Heart right ventricle (tissue), 16 donors: ENCODE measurements around the gene PRKAR1B. TPM values are rescaled to one million over a fixed set of nuclear protein-coding genes. Genes with fewer than 3 reads are reported as not detected.

Source experiments
- ATAC-seq, 8 donors: fragments of 200-7000 bp; cut with Tn5 transposase; one replicate each; pipeline ENCODE4 v1.9.1; 2020; ENCODE audit warnings: mild to moderate bottlenecking in 8 of 8, moderate library complexity in 8 of 8, moderate number of reproducible peaks in 1 of 8
- DNase-seq, 2 donors: peaks; one replicate each; pipeline ENCODE4 v3.0.0-alpha.2; 2020
- H3K27ac ChIP-seq, 10 donors: fragments of 200-600 bp; sonication (generic) in 2 of 10; one replicate each; pipeline versions ENCODE4 v1.5.0 to v1.8.0; 2020 to 2022; ENCODE audit warnings: mild to moderate bottlenecking in 3 of 10
- H3K27me3 ChIP-seq, 7 donors: fragments of 200-600 bp; one replicate each; pipeline ENCODE4 v1.8.0; 2021 to 2022; ENCODE audit warnings: mild to moderate bottlenecking in 2 of 7
- H3K36me3 ChIP-seq, 9 donors: fragments of 200-600 bp; sonication (generic) in 1 of 9; one replicate each; pipeline versions ENCODE4 v1.5.0 to v1.8.0; 2020 to 2022; ENCODE audit warnings: mild to moderate bottlenecking in 2 of 9
- H3K4me1 ChIP-seq, 9 donors: fragments of 200-600 bp; sonication (generic) in 1 of 9; one replicate each; pipeline versions ENCODE4 v1.5.0 to v1.8.0; 2020 to 2022; ENCODE audit warnings: mild to moderate bottlenecking in 4 of 9
- H3K4me3 ChIP-seq, 10 donors: fragments of 200-600 bp; sonication (generic) in 2 of 10; one replicate each; pipeline versions ENCODE4 v1.5.0 to v1.8.0; 2020 to 2022; ENCODE audit warnings: mild to moderate bottlenecking in 7 of 10, moderate library complexity in 2 of 10
- H3K9me3 ChIP-seq, 11 donors: fragments of 200-600 bp in 10 of 11; sonication (generic) in 2 of 11; one replicate each; pipeline versions ENCODE4 v1.5.0 to v1.8.0; 2013 to 2022; ENCODE audit warnings: mild to moderate bottlenecking in 2 of 11, control low read depth in 1 of 11, moderate library complexity in 1 of 11
- CTCF ChIP-seq, 9 donors: fragments of 200-600 bp; sonication (generic) in 2 of 9; IDR thresholded peaks; one replicate each; pipeline versions ENCODE4 v1.5.0 to v1.8.0; 2021 to 2022; ENCODE audit warnings: antibody characterized with exemption in 9 of 9, mild to moderate bottlenecking in 5 of 9, moderate library complexity in 1 of 9
- WGBS, 2 donors: extraction: QIAGEN DNeasy Blood & Tissue Kit; methylation state at CpG; one replicate each; pipeline ENCODE4 v1.1.7; 2013; ENCODE audit warnings: inconsistent platforms in 1 of 2; 5-methylcytosine and 5-hydroxymethylcytosine counted together
- intact Hi-C, 10 donors: fragments of 100-400 bp; cut with DNase I; formaldehyde crosslinking; loops; one replicate each; pipeline versions ENCODE4 v1.11.1 to v1.14.2; 2022
- polyA plus RNA-seq, 2 donors: library from polyadenylated mRNA; stranded (reverse); fragments of 200-250 nt; gene quantifications; one replicate each; pipeline ENCODE4 v1.2.3, GENCODE V29; 2013
- total RNA-seq, 10 donors: library from RNA; stranded (reverse); fragmentation: NEBNext Ultra II Directional in 3 of 10; extraction: Animal tissue kit (Norgen Biotek cat#: 25700) in 3 of 10; gene quantifications; one replicate each; pipeline versions ENCODE4 v1.2.1 to v1.2.4, GENCODE V29; 2021 to 2023
- donor health status: Arrhythmogenic right ventricular cardiomyopathy.
- donor health status: ischemic (EF 13 %, LVEDD 7.1; RV severe dilation, severe dysfunction).
- donor health status: healthy with polysubstance abuse.
- donor health status: DM: no; HTN: yes; CAD: no.
- donor health status: DM: no; HTN: no; CAD: no.
- donor health status: ischemic (EF 25% LVEDD 6.9; RV normal size, moderate dysfunction).
- donor health status: ischemic (EF 25% LVEDD 5.7; RV mildly dilated, moderate dysfunction).
- donor health status: healthy.
- donor health status: DM: yes; HTN: yes; CAD: no.
- donor health status: Ischemic cardiomyopathy.
- donor health status: ischemic (EF 35%, LVEDD 5.7; RV mildly dilated, moderate dysfunction).
- donor health status: nonischemic (EF 11% LVEDD 7.7; RV severe dilation, severe dysfunction).
- donor health status: DM: yes; HTN: yes; CAD: no.
- donor health status: PGD.
- donor health status: ischemic (EF 29% LVEDD 5.4; RV normal size, mild dysfunction).
- donor health status: nonischemic (EF 23%, LVEDD 6.1; RV moderate dilation, normal function).

PRKAR1B gene
- total and polyA plus RNA-seq, 12 donors: 5.0 to 24.5 (median 20.6) TPM

- DNase-seq: no peak
- Histone ChIP-seq H3K36me3 (peaks cover 0 to 95% (median 48%) of the 10 kb centered on the region in 9 donors), H3K27ac (no peak overlapping the region), H3K27me3 (no peaks in the 10 kb centered on the region), H3K4me1 (no peaks in the 10 kb centered on the region), H3K4me3 (no peak overlapping the region), H3K9me3 (no peaks in the 10 kb centered on the region)
- WGBS, 2 donors: 86 to 92% methylated on average over 8 of the region's 8 CpGs
- intact Hi-C loops: no loop called here
- ATAC-seq: no peak
- no peak for TF ChIP-seq CTCF (IDR thresholded peaks at IDR 0.05)
These were observed 32.5 kb upstream of the PRKAR1B start for GRCh38 chr7:759569-759968.

GRCh38 chr7:757741-758163, 30.7 kb upstream of the PRKAR1B start:
- ATAC-seq (no peak), DNase-seq (no peak)
- peaks cover 0 to 92% (median 33%) of the 10 kb centered on the region in 9 donors for H3K36me3 ChIP-seq
- no peak overlapping the region for H3K27ac ChIP-seq
- H3K4me1 ChIP-seq: no peaks in the 10 kb centered on the region
- intact Hi-C loops: no loop called here
- H3K27me3 ChIP-seq: no peaks in the 10 kb centered on the region
- WGBS, 2 donors: 90 to 96% methylated on average over 19 of the region's 19 CpGs
- no peak for TF ChIP-seq CTCF (IDR thresholded peaks at IDR 0.05)
- H3K4me3 ChIP-seq: no peak overlapping the region
- no peaks in the 10 kb centered on the region for H3K9me3 ChIP-seq

GRCh38 chr7:756928-757560, 30.0 kb upstream of the PRKAR1B start:
- TF ChIP-seq CTCF (IDR thresholded peaks at IDR 0.05): no peak
- Histone ChIP-seq H3K27me3 (no peaks in the 10 kb centered on the region), H3K4me3 (no peak overlapping the region), H3K4me1 (no peaks in the 10 kb centered on the region), H3K36me3 (peaks cover 0 to 92% (median 27%) of the 10 kb centered on the region in 9 donors), H3K27ac (no peak overlapping the region), H3K9me3 (no peaks in the 10 kb centered on the region)
- WGBS, 2 donors: 96 to 97% methylated on average over 35 of the region's 35 CpGs
- intact Hi-C loops: no loop called here
- ATAC-seq (no peak), DNase-seq (no peak)

GRCh38 chr7:756231-756927, 29.3 kb upstream of the PRKAR1B start:
- H3K9me3 ChIP-seq: no peaks in the 10 kb centered on the region
- no peak overlapping the region for H3K27ac ChIP-seq
- no peaks in the 10 kb centered on the region for H3K27me3 ChIP-seq
- DNase-seq (no peak), ATAC-seq (no peak)
- H3K4me3 ChIP-seq: no peak overlapping the region
- intact Hi-C loops: no loop called here
- no peak for TF ChIP-seq CTCF (IDR thresholded peaks at IDR 0.05)
- WGBS, 2 donors: 92 to 96% methylated on average over 30 of the region's 30 CpGs
- peaks cover 0 to 90% (median 27%) of the 10 kb centered on the region in 9 donors for H3K36me3 ChIP-seq
- H3K4me1 ChIP-seq: no peaks in the 10 kb centered on the region
